ENCODE measurements around the gene ASB6. TPM values are rescaled to one million over a fixed set of nuclear protein-coding genes. Genes with fewer than 3 reads are reported as not detected.

ASB6 gene
- total RNA-seq, 1 experiment from 2014 or later = 19.1 TPM

GRCh38 chr9:129649726-129650679 lies 8.1 kb upstream of the ASB6 start:
- no peaks in the 10 kb centered on the region for H3K27me3 ChIP-seq (ENCODE audit: low read length)
- ATAC-seq (no peak), DNase-seq (no peak)
- POLR2A ChIA-PET (ENCODE audit: unreplicated experiment) = no interaction called here
- no peak for TF ChIP-seq EZH2phosphoT487 (IDR thresholded peaks at IDR 0.05; ENCODE audit: borderline replicate concordance, low read length)
- no peak for TF ChIP-seq CTCF (conservative IDR thresholded peaks at IDR 0.05; ENCODE audit: low read depth, low read length)
- no peak for TF ChIP-seq EZH2 (IDR thresholded peaks at IDR 0.05; ENCODE audit: low read length, unreplicated experiment)
- H3K9me3 ChIP-seq (ENCODE audit: low read length) = no peaks in the 10 kb centered on the region
- no peaks in the 10 kb centered on the region for H3K79me2 ChIP-seq (ENCODE audit: low read length)
- no peaks in the 10 kb centered on the region for H3K9me2 ChIP-seq (replicated peaks; ENCODE audit: low read length)
- H3K36me3 ChIP-seq (ENCODE audit: low read depth, low read length) = no peaks in the 10 kb centered on the region
- no peak overlapping the region for H3K4me3 ChIP-seq (ENCODE audit: low read length)
- BruUV-seq (replicated peaks) = no TSS peak
- H3K9ac ChIP-seq (ENCODE audit: low read length) = no peak overlapping the region
- no peaks in the 10 kb centered on the region for H3F3A ChIP-seq (ENCODE audit: low read length, unreplicated experiment)
- CTCF ChIA-PET = no interaction called here
- intact Hi-C loops (cut with micrococcal nuclease) = no loop called here
- no peaks in the 10 kb centered on the region for H3K4me1 ChIP-seq (ENCODE audit: insufficient read depth, low read length)
- H4K20me1 ChIP-seq (ENCODE audit: low read length) = no peaks in the 10 kb centered on the region
- no peak overlapping the region for H3K27ac ChIP-seq (ENCODE audit: low read length)
- no peak overlapping the region for H3K4me2 ChIP-seq (ENCODE audit: low read length)
- no peak overlapping the region for H2AFZ ChIP-seq (ENCODE audit: low read length)

GRCh38 chr9:129648764-129649115 lies 6.8 kb upstream of the ASB6 start:
- H2AFZ ChIP-seq (ENCODE audit: low read length) = no peak overlapping the region
- BruUV-seq (replicated peaks) = no TSS peak
- intact Hi-C loops (cut with micrococcal nuclease) = no loop called here

More at GRCh38 chr9:129648764-129649115, 6.8 kb upstream of the ASB6 start:
- no peaks in the 10 kb centered on the region for H4K20me1 ChIP-seq (ENCODE audit: low read length)
- ChIA-PET POLR2A (ENCODE audit: unreplicated experiment) (no interaction called here), CTCF (no interaction called here)
- no peak for DNase-seq
- no peak for ATAC-seq
- no peaks in the 10 kb centered on the region for H3K36me3 ChIP-seq (ENCODE audit: low read depth, low read length)
- no peaks in the 10 kb centered on the region for H3K9me3 ChIP-seq (ENCODE audit: low read length)
- H3F3A ChIP-seq (ENCODE audit: low read length, unreplicated experiment) = no peaks in the 10 kb centered on the region
- H3K4me2 ChIP-seq (ENCODE audit: low read length) = no peak overlapping the region
- no peak overlapping the region for H3K4me3 ChIP-seq (ENCODE audit: low read length)
- no peaks in the 10 kb centered on the region for H3K79me2 ChIP-seq (ENCODE audit: low read length)
- TF ChIP-seq EZH2 (IDR thresholded peaks at IDR 0.05; ENCODE audit: low read length, unreplicated experiment) (no peak), EZH2phosphoT487 (IDR thresholded peaks at IDR 0.05; ENCODE audit: borderline replicate concordance, low read length) (no peak), CTCF (conservative IDR thresholded peaks at IDR 0.05; ENCODE audit: low read depth, low read length) (no peak)
- H3K27ac ChIP-seq (ENCODE audit: low read length) = no peak overlapping the region
- no peaks in the 10 kb centered on the region for H3K27me3 ChIP-seq (ENCODE audit: low read length)
- no peaks in the 10 kb centered on the region for H3K9me2 ChIP-seq (replicated peaks; ENCODE audit: low read length)
- no peaks in the 10 kb centered on the region for H3K4me1 ChIP-seq (ENCODE audit: insufficient read depth, low read length)
- no peak overlapping the region for H3K9ac ChIP-seq (ENCODE audit: low read length)
